BLaER1 treated with 17β-estradiol and CSF1 and Interleukin-3, amounts not matched to agents 10 nM and 100 nM (cell line): ENCODE measurements around the gene PERCC1.

Experiments used
- H3K27ac ChIP-seq, 11 experiments: shearing (Covaris generic); formaldehyde crosslinking; 2 replicates each; pipeline ENCODE4 v1.8.1; 2022
- H3K27me3 ChIP-seq, 11 experiments: shearing (Covaris generic); formaldehyde crosslinking; 2 replicates each; pipeline ENCODE4 v1.8.1; 2022
- H3K36me3 ChIP-seq, 11 experiments: shearing (Covaris generic); formaldehyde crosslinking; 2 replicates each; pipeline ENCODE4 v1.8.1; 2022
- H3K4me1 ChIP-seq, 10 experiments: shearing (Covaris generic); formaldehyde crosslinking; 2 replicates each; pipeline ENCODE4 v1.8.1; 2022
- H3K4me2 ChIP-seq, 11 experiments: shearing (Covaris generic); formaldehyde crosslinking; 2 replicates each; pipeline ENCODE4 v1.8.1; 2022
- H3K4me3 ChIP-seq, 10 experiments: shearing (Covaris generic); formaldehyde crosslinking; 2 replicates each; pipeline ENCODE4 v1.8.1; 2022
- H3K9ac ChIP-seq, 11 experiments: shearing (Covaris generic); formaldehyde crosslinking; 2 replicates each; pipeline ENCODE4 v1.8.1; 2022
- H3K9me3 ChIP-seq, 11 experiments: shearing (Covaris generic); formaldehyde crosslinking; replicated peaks in 1 of 11; 2 replicates each; pipeline ENCODE4 v1.8.1; 2022
- H4K20me1 ChIP-seq, 11 experiments: shearing (Covaris generic); formaldehyde crosslinking; 2 replicates each; pipeline ENCODE4 v1.8.1; 2022
- Cebpa-rat ChIP-seq, 11 experiments: shearing (Covaris generic); IDR thresholded peaks; 2 replicates each; pipeline ENCODE4 v1.8.1; 2022

PERCC1 gene

GRCh38 chr16:1430759-1431496 is at the start of gene PERCC1:
Gene PERCC1, plus strand, starts transcription at chr16:1431078. Its CDS starts 1,516 bp downstream, at chr16:1432594.
- peak within 1 kb of the TSS in 8 of 10 experiments; percentile 43 to 66 (median 55); a peak in 16 of 20 replicates for H3K4me3 ChIP-seq
- no peaks in the 10 kb centered on the region for H3K9me3 ChIP-seq
- no peaks in the 10 kb centered on the region for H4K20me1 ChIP-seq
- no peak for TF ChIP-seq Cebpa-rat (IDR thresholded peaks at IDR 0.05)
- no peaks in the 10 kb centered on the region; a peak in 1 of 22 replicates for H3K36me3 ChIP-seq
- H3K4me1 ChIP-seq, result peaks cover 48 to 88% (median 72%) of the 10 kb centered on the region in 10 experiments
- peak within 1 kb of the TSS; percentile 56 to 80 (median 77); a peak in 21 of 22 replicates for H3K9ac ChIP-seq
- peak within 1 kb of the TSS; percentile 67 to 99 (median 94) for H3K4me2 ChIP-seq
- peaks cover 0 to 4% (median 0%) of the 10 kb centered on the region in 11 experiments; a peak in 1 of 22 replicates for H3K27me3 ChIP-seq
- H3K27ac ChIP-seq, result peak within 1 kb of the TSS in 10 of 11 experiments; percentile 5 to 84 (median 78); a peak in 20 of 22 replicates

- no peak for TF ChIP-seq Cebpa-rat (IDR thresholded peaks at IDR 0.05)
- Histone ChIP-seq H4K20me1 (peaks cover 26 to 57% (median 38%) of the 10 kb centered on the region in 11 experiments; a peak in 21 of 22 replicates), H3K4me2 (no peak overlapping the region), H3K27me3 (no peaks in the 10 kb centered on the region), H3K4me1 (peaks cover 15 to 32% (median 28%) of the 10 kb centered on the region in 10 experiments), H3K9ac (peak overlapping the region in 1 of 11 experiments; percentile 35; a peak in 3 of 22 replicates), H3K4me3 (no peak overlapping the region), H3K9me3 (no peaks in the 10 kb centered on the region), H3K36me3 (peaks cover 23 to 66% (median 47%) of the 10 kb centered on the region in 11 experiments), H3K27ac (no peak overlapping the region)
Observed at GRCh38 chr16:1381612-1382406, 49.1 kb upstream of the PERCC1 start.

DNA sequence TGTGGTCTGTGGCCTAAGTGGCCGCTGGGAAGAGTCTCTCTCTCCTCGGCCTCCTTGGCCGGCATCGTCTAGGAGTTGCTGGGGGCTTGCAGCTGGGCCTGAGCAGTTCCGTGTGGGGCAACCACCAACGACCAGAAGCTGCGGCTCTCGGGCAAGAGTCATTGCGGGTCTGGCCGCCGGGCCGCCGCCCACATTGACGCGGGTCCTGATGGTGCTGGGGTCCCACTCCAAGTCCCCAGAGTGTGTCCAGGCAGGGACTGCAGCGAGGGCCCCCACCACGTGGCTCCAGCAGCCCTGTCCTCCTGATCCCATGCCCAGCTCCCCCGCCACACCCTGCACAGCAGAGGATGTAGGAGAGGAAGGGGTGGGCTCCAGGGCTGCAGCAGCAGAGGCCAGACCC is 47.3 kb upstream of the PERCC1 start:
- Histone ChIP-seq H3K9ac (no peak overlapping the region), H3K36me3 (peaks cover 23 to 73% (median 53%) of the 10 kb centered on the region in 11 experiments), H3K4me3 (no peak overlapping the region), H3K27ac (no peak overlapping the region), H3K4me2 (no peak overlapping the region), H3K27me3 (no peaks in the 10 kb centered on the region), H3K9me3 (no peaks in the 10 kb centered on the region), H3K4me1 (peaks cover 4 to 37% (median 34%) of the 10 kb centered on the region in 10 experiments), H4K20me1 (peaks cover 10 to 57% (median 37%) of the 10 kb centered on the region in 11 experiments; a peak in 19 of 22 replicates)
- TF ChIP-seq Cebpa-rat (IDR thresholded peaks at IDR 0.05), result no peak

GRCh38 chr16:1385232-1385631 is 45.6 kb upstream of the PERCC1 start:
- H3K27ac ChIP-seq, result no peak overlapping the region
- H3K4me1 ChIP-seq, result peaks cover 0 to 38% (median 33%) of the 10 kb centered on the region in 10 experiments; a peak in 15 of 20 replicates
- no peak overlapping the region for H3K9ac ChIP-seq
- H3K4me2 ChIP-seq, result no peak overlapping the region
- peaks cover 0 to 2% (median 0%) of the 10 kb centered on the region in 11 experiments; a peak in 1 of 22 replicates for H3K9me3 ChIP-seq
- H3K4me3 ChIP-seq, result no peak overlapping the region
- no peaks in the 10 kb centered on the region for H3K27me3 ChIP-seq
- TF ChIP-seq Cebpa-rat (IDR thresholded peaks at IDR 0.05), result no peak
- peaks cover 31 to 87% (median 61%) of the 10 kb centered on the region in 11 experiments for H3K36me3 ChIP-seq
- peaks cover under 1 to 48% (median 30%) of the 10 kb centered on the region in 11 experiments; a peak in 13 of 22 replicates for H4K20me1 ChIP-seq

DNA sequence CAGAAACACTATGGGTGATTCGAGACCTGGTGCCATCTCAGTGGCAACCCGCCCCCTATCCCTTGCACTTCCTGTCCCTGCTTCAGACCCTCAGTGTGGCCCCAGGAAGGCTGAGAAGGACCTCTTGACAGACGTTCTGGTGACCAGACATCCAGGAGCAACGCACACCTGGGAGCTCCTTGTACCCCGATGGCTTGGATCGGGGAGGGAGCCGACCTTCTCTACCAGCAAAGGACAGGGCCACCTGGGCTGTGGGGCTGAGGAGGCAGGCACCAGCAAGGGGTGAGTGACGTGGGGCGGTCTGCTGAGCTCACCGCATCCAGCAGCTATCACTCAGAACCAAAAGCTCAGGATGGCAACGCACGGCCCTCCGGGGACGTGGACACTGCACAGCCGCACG is 43.5 kb upstream of the PERCC1 start:
- peaks cover 0 to 58% (median 44%) of the 10 kb centered on the region in 10 experiments; a peak in 15 of 20 replicates for H3K4me1 ChIP-seq
- H4K20me1 ChIP-seq, result peaks cover 0 to 45% (median 30%) of the 10 kb centered on the region in 11 experiments; a peak in 12 of 22 replicates
- no peak for TF ChIP-seq Cebpa-rat (IDR thresholded peaks at IDR 0.05)
- no peak overlapping the region for H3K27ac ChIP-seq
- peaks cover 0 to 21% (median 0%) of the 10 kb centered on the region in 11 experiments; a peak in 8 of 22 replicates for H3K9me3 ChIP-seq
- H3K9ac ChIP-seq, result peak overlapping the region in 2 of 11 experiments; percentile 24 to 35; a peak in 2 of 22 replicates
- no peaks in the 10 kb centered on the region for H3K27me3 ChIP-seq
- peaks cover 34 to 90% (median 68%) of the 10 kb centered on the region in 11 experiments for H3K36me3 ChIP-seq
- H3K4me3 ChIP-seq, result no peak overlapping the region
- peak overlapping the region in 6 of 11 experiments; percentile 21 to 53 (median 33); a peak in 8 of 22 replicates for H3K4me2 ChIP-seq

DNA sequence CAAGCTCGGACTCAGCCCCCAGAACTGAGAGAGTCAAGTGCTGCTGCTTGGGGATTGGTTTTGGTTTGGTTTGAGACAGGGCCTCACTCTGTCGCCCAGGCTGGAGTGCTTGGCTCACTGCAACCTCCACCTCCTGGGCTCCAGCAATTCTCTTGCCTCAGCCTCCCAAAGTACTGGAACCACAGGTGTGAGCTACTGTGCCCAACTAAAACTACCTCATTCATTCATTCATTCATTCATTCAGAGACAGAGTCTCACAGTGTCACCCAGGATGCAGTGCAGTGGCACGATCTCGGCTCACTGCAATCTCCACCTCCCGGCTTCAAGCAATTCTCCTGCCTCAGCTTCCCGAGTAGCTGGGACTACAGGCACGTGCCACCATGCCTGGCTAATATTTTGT is 41.1 kb upstream of the PERCC1 start:
- H3K27ac ChIP-seq, result peak overlapping the region in 2 of 11 experiments; percentile 53 to 73; a peak in 4 of 22 replicates
- H4K20me1 ChIP-seq, result peaks cover 0 to 44% (median 30%) of the 10 kb centered on the region in 11 experiments; a peak in 12 of 22 replicates
- H3K4me2 ChIP-seq, result peak overlapping the region in 8 of 11 experiments; percentile 26 to 66 (median 62); a peak in 16 of 22 replicates
- H3K36me3 ChIP-seq, result peaks cover 45 to 91% (median 70%) of the 10 kb centered on the region in 11 experiments
- peaks cover 0 to 79% (median 53%) of the 10 kb centered on the region in 10 experiments; a peak in 15 of 20 replicates for H3K4me1 ChIP-seq
- H3K4me3 ChIP-seq, result no peak overlapping the region
- peak overlapping the region in 4 of 11 experiments; percentile 10 to 55 (median 32); a peak in 4 of 22 replicates for H3K9ac ChIP-seq
- no peaks in the 10 kb centered on the region for H3K27me3 ChIP-seq
- H3K9me3 ChIP-seq, result peaks cover 0 to 21% (median 0%) of the 10 kb centered on the region in 11 experiments; a peak in 8 of 22 replicates
- TF ChIP-seq Cebpa-rat (IDR thresholded peaks at IDR 0.05), result no peak

DNA sequence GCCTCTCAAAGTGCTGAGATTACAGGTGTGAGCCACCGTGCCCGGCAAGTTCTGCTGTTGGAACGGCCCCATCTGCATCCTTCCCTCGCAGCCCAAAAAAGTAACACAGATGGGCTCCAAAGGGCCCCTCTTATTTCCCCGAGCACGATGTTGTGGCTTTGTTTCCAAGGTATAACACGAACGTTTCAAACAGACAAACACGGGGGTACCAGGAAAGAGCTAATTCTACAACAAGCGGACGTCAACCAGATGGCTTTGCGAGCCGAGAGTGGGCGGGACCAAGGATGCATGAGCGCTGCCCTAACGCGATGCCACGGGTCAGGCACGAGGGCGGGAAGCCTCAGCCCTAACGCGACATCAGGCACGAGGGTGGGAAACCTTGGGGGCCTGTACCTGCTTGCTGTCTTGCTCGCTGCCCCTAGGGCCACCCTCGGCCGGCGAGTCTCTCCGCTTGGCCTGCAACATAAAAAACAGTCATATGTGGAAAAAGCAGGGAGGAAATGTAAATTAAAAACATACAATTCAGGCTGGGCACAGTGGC is 40.6 kb upstream of the PERCC1 start:
- H3K36me3 ChIP-seq, result peaks cover 43 to 88% (median 65%) of the 10 kb centered on the region in 11 experiments
- H3K4me2 ChIP-seq, result peak overlapping the region in 9 of 11 experiments; percentile 26 to 66 (median 60); a peak in 17 of 22 replicates
- peaks cover 0 to 21% (median 0%) of the 10 kb centered on the region in 11 experiments; a peak in 8 of 22 replicates for H3K9me3 ChIP-seq
- no peaks in the 10 kb centered on the region for H3K27me3 ChIP-seq
- H3K27ac ChIP-seq, result peak overlapping the region in 5 of 11 experiments; percentile 33 to 73 (median 46); a peak in 7 of 22 replicates
- peaks cover 0 to 79% (median 53%) of the 10 kb centered on the region in 10 experiments; a peak in 15 of 20 replicates for H3K4me1 ChIP-seq
- TF ChIP-seq Cebpa-rat (IDR thresholded peaks at IDR 0.05), result no peak
- H3K4me3 ChIP-seq, result no peak overlapping the region
- 0 out of 22 replicates have a peak overlapping the region, but pooled peaks of 1 of the 11 experiments have one; percentile 32 for H3K9ac ChIP-seq
- peaks cover 0 to 39% (median 28%) of the 10 kb centered on the region in 11 experiments; a peak in 12 of 22 replicates for H4K20me1 ChIP-seq

DNA sequence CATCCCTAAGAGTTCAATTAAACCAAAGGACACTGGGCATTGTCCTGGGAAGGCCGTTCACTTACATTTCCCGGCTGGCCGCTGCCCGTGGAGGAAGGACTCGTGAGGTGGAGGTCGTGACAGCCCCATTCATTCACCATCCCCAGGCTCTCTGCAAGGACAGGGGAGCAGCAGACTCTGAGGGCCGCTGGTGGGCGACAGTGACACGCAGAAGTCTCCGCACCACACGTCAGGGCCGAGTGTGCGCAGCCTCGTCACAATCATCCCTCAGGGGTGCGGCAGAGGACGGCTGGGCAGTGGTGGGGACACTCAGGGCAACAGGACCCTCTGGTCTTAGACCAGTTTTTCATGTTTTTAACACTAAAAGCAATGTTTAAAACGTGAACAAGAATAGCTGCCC is 38.1 kb upstream of the PERCC1 start:
- H4K20me1 ChIP-seq, result peaks cover 0 to 26% (median 8%) of the 10 kb centered on the region in 11 experiments; a peak in 9 of 22 replicates
- peaks cover 51 to 89% (median 72%) of the 10 kb centered on the region in 11 experiments for H3K36me3 ChIP-seq
- no peak overlapping the region for H3K4me3 ChIP-seq
- H3K9ac ChIP-seq, result peak overlapping the region in 2 of 11 experiments; percentile 50 to 58; a peak in 1 of 22 replicates
- peak overlapping the region in 3 of 11 experiments; percentile 44 to 60 (median 46); a peak in 3 of 22 replicates for H3K4me2 ChIP-seq
- peaks cover 0 to 21% (median 0%) of the 10 kb centered on the region in 11 experiments; a peak in 8 of 22 replicates for H3K9me3 ChIP-seq
- no peak for TF ChIP-seq Cebpa-rat (IDR thresholded peaks at IDR 0.05)
- H3K4me1 ChIP-seq, result peaks cover 0 to 69% (median 42%) of the 10 kb centered on the region in 10 experiments; a peak in 15 of 20 replicates
- no peak overlapping the region for H3K27ac ChIP-seq
- no peaks in the 10 kb centered on the region for H3K27me3 ChIP-seq
